Keratinocyte (primary cell): ENCODE results near the gene XK. TPM values are rescaled to one million over a fixed set of nuclear protein-coding genes. Genes with fewer than 3 reads are reported as not detected.

Experiments used
- DNase-seq: peaks from one replicate; pipeline ENCODE4 v3.0.0-alpha.2; 2011; ENCODE audit warnings: low read depth, missing footprints, low spot score
- FAIRE-seq: peaks from 2 replicates; lab custom pipeline; 2011; peaks lifted over from hg19 to GRCh38; lab: Jason Lieb, UNC
- H2AFZ ChIP-seq: 2 replicates; pipeline ENCODE4 v1.6.0; 2012; ENCODE audit warnings: low read length, control low read depth, inconsistent platforms; ENCODE audit not compliant: control insufficient read depth
- H3K27ac ChIP-seq: 2 replicates; pipeline ENCODE4 v1.5.1; 2011; ENCODE audit warnings: low read length; ENCODE audit not compliant: control insufficient read depth, insufficient read depth
- H3K27me3 ChIP-seq: 3 replicates; pipeline ENCODE4 v1.6.0; 2011; ENCODE audit warnings: low read length; ENCODE audit not compliant: control insufficient read depth, insufficient read depth; ENCODE audit errors: extremely low read depth
- H3K36me3 ChIP-seq, 2 experiments: 2 replicates in 1 of 2; 3 replicates in 1 of 2; pipeline ENCODE4 v1.5.1; 2011; ENCODE audit warnings: low read length in 2 of 2, mild to moderate bottlenecking in 1 of 2; ENCODE audit not compliant: control insufficient read depth in 2 of 2, insufficient read depth in 2 of 2; ENCODE audit errors: extremely low read depth in 1 of 2
- H3K4me1 ChIP-seq: 3 replicates; pipeline ENCODE4 v1.5.1; 2011; ENCODE audit warnings: low read length; ENCODE audit not compliant: control insufficient read depth, insufficient read depth; ENCODE audit errors: extremely low read depth
- H3K4me2 ChIP-seq: 3 replicates; pipeline ENCODE4 v1.6.0; 2011; ENCODE audit warnings: low read depth, low read length; ENCODE audit not compliant: control insufficient read depth, insufficient read depth; ENCODE audit errors: extremely low read depth
- H3K4me3 ChIP-seq, 3 experiments: fragments of 200-600 bp in 1 of 3; sonication (generic) in 1 of 3; 2 replicates in 2 of 3; 3 replicates in 1 of 3; pipeline ENCODE4 v1.5.1; 2011 to 2016; ENCODE audit warnings: low read length in 3 of 3, mild to moderate bottlenecking in 3 of 3, control low read depth in 2 of 3, inconsistent platforms in 1 of 3, low read depth in 1 of 3, mixed read lengths in 1 of 3, mixed run types in 1 of 3, moderate library complexity in 1 of 3; ENCODE audit not compliant: control insufficient read depth in 2 of 3, insufficient read depth in 2 of 3; ENCODE audit errors: extremely low read depth in 1 of 3
- H3K79me2 ChIP-seq: 2 replicates; pipeline ENCODE4 v1.6.0; 2012; ENCODE audit warnings: low read length; ENCODE audit not compliant: control insufficient read depth, insufficient read depth
- H3K9ac ChIP-seq: 3 replicates; pipeline ENCODE4 v1.6.0; 2011; ENCODE audit warnings: low read length; ENCODE audit not compliant: control insufficient read depth, insufficient read depth; ENCODE audit errors: extremely low read depth
- H3K9me1 ChIP-seq: 3 replicates; pipeline ENCODE4 v1.6.0; 2011; ENCODE audit warnings: low read length; ENCODE audit not compliant: control insufficient read depth, insufficient read depth; ENCODE audit errors: extremely low read depth
- H3K9me3 ChIP-seq: 2 replicates; pipeline ENCODE4 v1.5.1; 2012; ENCODE audit warnings: low read depth, low read length; ENCODE audit not compliant: control insufficient read depth
- H4K20me1 ChIP-seq: 3 replicates; pipeline ENCODE4 v1.6.0; 2011; ENCODE audit warnings: low read length; ENCODE audit not compliant: control insufficient read depth, insufficient read depth; ENCODE audit errors: extremely low read depth
- EZH2 ChIP-seq: IDR thresholded peaks from one replicate; pipeline ENCODE4 v1.6.1; 2012; ENCODE audit warnings: inconsistent platforms, mild to moderate bottlenecking, low read length, moderate library complexity
- dilution Hi-C: fragments of 300-500 bp; cut with MboI; formaldehyde crosslinking; loops from one replicate; pipeline ENCODE4 v1.7.0; 2020; ENCODE audit warnings: low sequenced_read_pairs; ENCODE audit not compliant: extremely low pct_ligation_motif_present
- polyA plus RNA-seq, 5 experiments: library from polyadenylated mRNA; depleted of rRNA in 3 of 5; stranded (reverse) in 3 of 5; stranded (forward) in 1 of 5; unstranded in 1 of 5; fragments of >200 nt; gene quantifications; 1 replicate in 1 of 5; 2 replicates in 3 of 5; 3 replicates in 1 of 5; pipeline versions ENCODE4 v1.2.1 to v1.2.3, GENCODE V29; 2011 to 2012; ENCODE audit warnings: missing spikeins in 2 of 5, low read depth in 1 of 5, low replicate concordance in 1 of 5
- TF ChIP-seq, protein P1 (sequence below), 3 experiments: IDR thresholded peaks in 1 of 3; conservative IDR thresholded peaks in 1 of 3; optimal IDR thresholded peaks in 1 of 3; 2 replicates in 2 of 3; 3 replicates in 1 of 3; pipeline versions ENCODE3 to v1.5.1; 2011; ENCODE audit warnings: low read length in 3 of 3, mild to moderate bottlenecking in 3 of 3, moderate library complexity in 2 of 3, control low read depth in 1 of 3, inconsistent platforms in 1 of 3; ENCODE audit not compliant: insufficient read depth in 2 of 3; ENCODE audit errors: extremely low read depth in 1 of 3

XK gene
- polyA plus RNA-seq, 1 donor (not counting 4 experiments of a cell fraction or from before 2014, with no cell fraction given), result 0.17 TPM

DNA sequence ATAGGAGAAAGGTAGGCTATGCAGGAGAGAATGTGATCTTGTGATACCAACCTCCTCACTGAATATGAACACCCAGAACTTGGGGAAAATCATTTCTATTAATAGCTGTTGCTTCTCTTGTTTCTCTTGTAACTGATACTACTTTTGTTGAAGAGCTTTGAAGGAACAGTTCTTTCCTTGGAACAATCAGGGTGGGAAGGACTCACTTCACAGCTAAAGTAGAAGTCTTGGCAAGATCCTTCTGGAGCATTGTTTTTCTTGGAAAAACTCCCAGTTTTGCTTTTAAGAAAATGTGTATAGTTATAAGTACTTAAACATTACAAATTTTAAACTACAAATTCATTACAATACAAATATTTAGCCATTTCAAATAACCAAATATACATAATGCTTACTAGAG, 19.1 kb upstream of the XK start:
- no peak overlapping the region for H3K9ac ChIP-seq
- H3K9me3 ChIP-seq, result no peaks in the 10 kb centered on the region
- H3K27me3 ChIP-seq, result no peaks in the 10 kb centered on the region
- TF ChIP-seq, protein P1, sequence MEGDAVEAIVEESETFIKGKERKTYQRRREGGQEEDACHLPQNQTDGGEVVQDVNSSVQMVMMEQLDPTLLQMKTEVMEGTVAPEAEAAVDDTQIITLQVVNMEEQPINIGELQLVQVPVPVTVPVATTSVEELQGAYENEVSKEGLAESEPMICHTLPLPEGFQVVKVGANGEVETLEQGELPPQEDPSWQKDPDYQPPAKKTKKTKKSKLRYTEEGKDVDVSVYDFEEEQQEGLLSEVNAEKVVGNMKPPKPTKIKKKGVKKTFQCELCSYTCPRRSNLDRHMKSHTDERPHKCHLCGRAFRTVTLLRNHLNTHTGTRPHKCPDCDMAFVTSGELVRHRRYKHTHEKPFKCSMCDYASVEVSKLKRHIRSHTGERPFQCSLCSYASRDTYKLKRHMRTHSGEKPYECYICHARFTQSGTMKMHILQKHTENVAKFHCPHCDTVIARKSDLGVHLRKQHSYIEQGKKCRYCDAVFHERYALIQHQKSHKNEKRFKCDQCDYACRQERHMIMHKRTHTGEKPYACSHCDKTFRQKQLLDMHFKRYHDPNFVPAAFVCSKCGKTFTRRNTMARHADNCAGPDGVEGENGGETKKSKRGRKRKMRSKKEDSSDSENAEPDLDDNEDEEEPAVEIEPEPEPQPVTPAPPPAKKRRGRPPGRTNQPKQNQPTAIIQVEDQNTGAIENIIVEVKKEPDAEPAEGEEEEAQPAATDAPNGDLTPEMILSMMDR (optimal IDR thresholded peaks at IDR 0.05 in 1 of 3, IDR thresholded peaks at IDR 0.05 in 1 of 3, conservative IDR thresholded peaks at IDR 0.05 in 1 of 3; ENCODE audit: extremely low read depth in 1 of 3, insufficient read depth in 2 of 3, low read length in 3 of 3), result no peak
- TF ChIP-seq EZH2, result no peak
- H3K27ac ChIP-seq, result no peak overlapping the region
- no peaks in the 10 kb centered on the region for H3K9me1 ChIP-seq
- no peaks in the 10 kb centered on the region for H3K4me1 ChIP-seq
- FAIRE-seq (no peak), DNase-seq (no peak)
- dilution Hi-C loops, result no loop called here
- no peaks in the 10 kb centered on the region for H4K20me1 ChIP-seq
- H3K79me2 ChIP-seq, result no peaks in the 10 kb centered on the region
- H3K4me2 ChIP-seq, result no peak overlapping the region
- no peaks in the 10 kb centered on the region for H3K36me3 ChIP-seq
- H2AFZ ChIP-seq, result no peak overlapping the region
- H3K4me3 ChIP-seq, result no peak overlapping the region

DNA sequence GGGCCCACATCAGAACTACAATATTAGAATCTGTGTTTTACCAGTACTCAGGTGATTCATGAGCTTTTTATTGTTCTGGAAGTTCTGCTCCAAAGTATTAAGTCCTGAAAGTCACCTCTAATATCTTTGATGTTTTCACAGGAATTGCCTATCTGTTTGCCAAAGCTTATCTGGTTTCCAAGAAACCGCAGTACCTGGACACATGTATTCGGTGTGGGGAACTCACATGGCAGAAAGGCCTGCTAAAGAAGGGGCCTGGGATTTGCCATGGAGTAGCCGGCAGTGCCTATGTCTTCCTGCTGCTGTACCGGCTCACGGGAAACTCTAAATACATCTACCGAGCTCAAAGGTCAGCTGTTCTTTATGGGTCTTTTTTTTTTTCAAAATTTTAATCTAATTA, 18.4 kb upstream of the XK start:
- dilution Hi-C loops, result no loop called here
- FAIRE-seq (no peak), DNase-seq (no peak)
- Histone ChIP-seq H3K79me2 (no peaks in the 10 kb centered on the region), H3K9me3 (no peaks in the 10 kb centered on the region), H3K9ac (no peak overlapping the region), H3K4me3 (no peak overlapping the region), H3K36me3 (no peaks in the 10 kb centered on the region), H2AFZ (no peak overlapping the region), H3K27ac (no peak overlapping the region), H3K9me1 (no peaks in the 10 kb centered on the region), H3K4me2 (no peak overlapping the region), H3K4me1 (no peaks in the 10 kb centered on the region), H4K20me1 (no peaks in the 10 kb centered on the region), H3K27me3 (no peaks in the 10 kb centered on the region)
- TF ChIP-seq, protein P1 (optimal IDR thresholded peaks at IDR 0.05 in 1 of 3, IDR thresholded peaks at IDR 0.05 in 1 of 3, conservative IDR thresholded peaks at IDR 0.05 in 1 of 3; ENCODE audit: extremely low read depth in 1 of 3, insufficient read depth in 2 of 3, low read length in 3 of 3), result no peak
- TF ChIP-seq EZH2, result no peak
